GM21528 (cell line): ENCODE results near the gene ANKRD42.

Experiments used
- ATAC-seq: cut with Tn5 transposase; IDR thresholded peaks from one replicate; pipeline ENCODE4 v1.9.1; 2021; ENCODE audit warnings: mild to moderate bottlenecking, moderate library complexity; ENCODE audit not compliant: unreplicated experiment, low FRiP score

ANKRD42 gene

DNA sequence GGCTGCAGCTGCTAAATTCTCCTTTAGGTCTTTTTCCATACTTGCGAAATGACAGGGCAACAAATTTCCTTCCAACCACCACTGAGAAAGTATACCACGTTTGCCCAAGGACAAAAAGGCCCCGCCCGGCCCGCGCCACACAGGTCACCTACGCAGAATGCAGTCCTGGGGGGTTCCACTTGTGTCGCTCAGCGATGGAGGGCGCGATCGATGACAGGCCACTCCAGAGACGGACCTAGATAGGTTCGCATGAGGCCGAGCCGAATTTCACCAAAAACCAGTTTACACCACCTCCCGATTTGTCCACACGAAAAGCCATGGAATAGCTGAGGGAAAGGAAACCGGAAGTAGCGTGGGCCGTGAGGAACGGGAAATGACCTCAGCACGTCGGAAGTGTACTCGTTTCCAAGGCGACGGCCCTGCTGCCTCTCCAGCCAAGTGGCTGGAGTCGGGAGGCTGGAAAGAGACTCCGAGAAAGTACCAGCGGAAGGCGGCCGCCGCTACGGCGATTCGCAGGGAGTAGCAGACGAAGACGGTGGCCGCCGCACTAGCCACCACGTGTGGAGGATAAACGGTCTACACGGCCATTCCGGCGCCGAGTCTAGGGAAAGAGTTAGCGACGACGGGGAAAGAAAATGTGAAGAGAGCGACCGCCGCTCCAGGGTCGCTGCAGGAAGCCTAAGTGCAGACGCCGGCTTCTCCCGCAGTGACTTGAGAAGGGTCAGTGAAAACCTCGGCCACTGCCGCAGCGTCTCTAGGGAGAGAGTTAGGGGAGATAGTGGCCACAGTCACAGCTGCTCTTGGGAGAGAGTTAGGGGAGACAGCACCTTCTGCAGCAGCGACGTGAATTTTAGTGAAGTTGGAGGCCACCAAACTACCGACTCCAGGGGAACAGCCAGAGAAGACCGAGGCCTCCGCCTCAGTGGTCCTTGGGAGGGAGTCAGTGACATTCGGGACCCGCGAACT lies at the start of gene ANKRD42:
ANKRD42 (plus strand) TSS at position 398 of the 966 bp plus-strand sequence. CDS start 959 bp downstream, outside the sequence.
- peak; percentile 96 for ATAC-seq

DNA sequence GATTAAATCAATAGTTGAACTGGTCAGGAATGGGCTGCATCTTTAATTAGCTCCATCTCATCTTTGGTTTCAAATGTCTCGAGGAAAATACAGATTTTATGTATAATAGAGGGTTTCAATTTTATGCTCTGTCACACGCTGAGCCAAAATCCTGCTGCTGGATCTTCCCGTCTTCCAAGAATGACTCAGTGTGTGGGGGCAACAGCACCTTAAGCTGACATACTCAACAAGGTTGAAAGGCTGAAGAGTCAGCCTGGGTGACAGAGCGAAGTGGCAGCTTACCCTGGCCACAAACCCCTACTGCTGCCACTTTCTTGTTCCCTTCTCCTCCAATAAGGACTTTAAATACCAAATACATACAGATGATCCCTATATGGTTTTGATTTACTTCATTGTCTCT lies 45.6 kb upstream of the ANKRD42 start:
- ATAC-seq: no peak

DNA sequence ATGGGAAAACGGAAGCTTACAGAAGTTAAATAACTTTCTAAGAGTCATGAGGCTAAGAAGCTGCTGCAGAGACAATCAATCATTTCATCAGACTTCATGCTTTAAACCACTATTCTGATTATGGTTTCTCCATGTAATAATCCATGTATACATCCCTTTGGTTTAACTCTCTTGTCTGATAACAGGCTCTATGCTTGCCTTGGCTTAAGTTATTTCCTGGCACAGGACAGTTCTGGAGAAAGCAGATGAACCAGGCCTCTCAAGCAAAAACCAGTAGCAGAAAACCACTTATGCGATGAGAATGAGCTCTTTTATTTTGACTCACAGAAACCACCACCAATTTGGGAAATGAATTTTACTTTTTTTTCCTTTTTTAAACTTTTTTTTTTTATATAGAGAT lies 43.1 kb upstream of the ANKRD42 start:
- no peak for ATAC-seq

DNA sequence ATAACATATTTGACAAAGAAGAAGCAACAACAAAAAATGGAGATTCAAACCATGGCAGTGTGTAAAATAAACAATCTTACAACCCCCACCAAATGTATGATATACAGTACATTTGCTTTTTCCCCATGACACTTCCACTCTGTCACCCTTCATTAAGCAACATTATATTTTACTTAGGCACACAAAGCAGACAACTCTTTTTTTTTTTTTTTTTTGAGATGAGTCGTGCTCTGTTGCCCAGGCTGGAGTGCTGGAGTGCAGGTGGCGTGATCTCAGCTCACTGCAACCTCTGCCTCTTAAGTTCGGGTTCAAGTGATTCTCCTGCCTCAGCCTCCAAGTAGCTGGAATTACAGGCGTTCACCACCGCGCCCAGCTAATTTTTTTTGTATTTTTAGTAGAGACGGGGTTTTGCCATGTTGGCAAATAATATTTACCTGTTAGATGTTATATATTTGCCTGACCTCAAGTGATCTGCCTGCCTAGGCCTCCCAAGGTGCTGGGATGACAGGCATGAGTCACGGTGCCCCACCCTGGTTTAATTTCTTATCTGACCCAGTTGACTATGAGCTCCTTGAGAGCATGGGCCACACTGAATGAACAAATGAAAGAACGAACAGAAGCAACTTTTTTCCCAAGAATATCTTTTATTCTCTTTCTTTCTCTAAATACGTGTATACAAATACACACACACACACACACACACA lies 42.1 kb upstream of the ANKRD42 start:
- ATAC-seq: no peak

DNA sequence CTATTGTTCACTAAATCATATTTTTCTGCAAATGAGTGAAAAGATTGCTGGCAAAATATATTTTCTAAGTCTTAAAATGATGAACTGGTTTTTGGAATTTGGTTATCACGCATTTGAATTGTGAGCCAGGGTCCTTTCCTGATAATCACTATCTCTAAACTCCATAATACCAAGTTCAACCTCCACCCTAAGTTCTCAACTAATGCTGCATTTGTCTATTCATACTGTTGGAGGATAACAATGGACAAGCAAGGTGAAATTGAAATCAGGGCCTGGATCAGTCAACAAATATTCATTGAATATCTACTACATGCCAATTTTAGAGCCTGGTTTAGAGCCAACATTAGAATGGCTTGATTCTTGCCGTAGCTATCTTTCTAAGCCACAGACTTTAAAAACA lies 41.2 kb upstream of the ANKRD42 start:
- no peak for ATAC-seq

DNA sequence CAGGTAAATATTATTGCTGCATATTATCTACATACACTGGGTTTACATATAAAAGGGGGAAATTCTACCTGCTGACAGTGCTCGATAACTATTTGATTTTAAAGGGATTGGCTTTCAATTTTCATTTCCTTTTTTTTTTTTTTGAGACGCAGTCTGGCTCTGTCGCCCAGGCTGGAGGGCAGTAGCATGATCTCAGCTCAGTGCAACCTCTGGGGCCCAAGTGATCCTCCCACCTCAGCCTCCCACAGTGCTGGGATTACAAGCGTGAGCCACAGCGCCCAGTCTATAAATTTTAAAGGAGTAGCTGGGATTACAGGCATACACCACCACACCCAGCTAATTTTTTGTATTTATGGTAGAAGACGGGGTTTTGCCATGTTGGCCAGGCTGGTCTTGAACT lies 39.7 kb upstream of the ANKRD42 start:
- ATAC-seq: no peak

DNA sequence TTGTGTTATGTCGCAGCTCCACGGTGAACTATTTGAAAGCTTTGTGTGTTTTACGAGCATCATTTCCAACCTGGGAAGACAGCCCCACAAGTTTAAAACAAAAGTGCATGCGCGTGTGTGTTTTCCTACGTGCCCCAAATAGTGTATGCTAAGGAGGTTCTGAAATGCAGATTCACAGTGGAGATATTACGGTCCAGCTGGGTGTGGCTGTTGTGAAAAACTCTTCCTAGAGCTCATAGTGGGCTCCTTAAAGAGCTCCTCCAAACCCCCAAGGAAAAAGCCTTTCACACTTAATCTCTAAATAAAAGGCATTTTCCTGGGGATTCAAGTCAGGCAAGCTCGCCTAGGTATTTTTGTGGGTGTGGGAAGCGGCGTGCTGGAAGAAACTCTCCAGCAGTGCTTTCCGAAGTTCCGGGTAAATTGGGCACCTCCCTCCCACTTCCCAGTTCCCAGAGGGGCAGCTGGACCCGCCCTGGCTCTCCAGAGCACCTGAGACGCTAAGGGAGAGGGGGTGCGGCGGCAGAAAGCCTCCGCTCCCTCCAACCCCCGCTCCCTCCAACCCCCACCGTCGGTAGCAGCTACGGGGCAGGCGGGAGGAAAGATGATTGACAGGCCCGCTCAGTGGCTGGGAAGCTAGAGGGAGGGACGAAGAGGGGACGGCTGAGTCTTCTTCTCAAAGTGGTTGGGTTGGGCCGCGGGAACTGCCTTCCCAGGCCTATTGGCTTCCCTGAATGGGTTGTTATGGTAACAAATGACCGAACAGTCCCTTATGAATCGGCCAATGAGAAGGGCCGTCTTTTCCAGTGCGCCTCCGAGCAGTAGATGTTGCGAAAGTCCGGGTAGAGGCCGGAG lies 37.1 kb upstream of the ANKRD42 start:
- ATAC-seq: peak; percentile 96

DNA sequence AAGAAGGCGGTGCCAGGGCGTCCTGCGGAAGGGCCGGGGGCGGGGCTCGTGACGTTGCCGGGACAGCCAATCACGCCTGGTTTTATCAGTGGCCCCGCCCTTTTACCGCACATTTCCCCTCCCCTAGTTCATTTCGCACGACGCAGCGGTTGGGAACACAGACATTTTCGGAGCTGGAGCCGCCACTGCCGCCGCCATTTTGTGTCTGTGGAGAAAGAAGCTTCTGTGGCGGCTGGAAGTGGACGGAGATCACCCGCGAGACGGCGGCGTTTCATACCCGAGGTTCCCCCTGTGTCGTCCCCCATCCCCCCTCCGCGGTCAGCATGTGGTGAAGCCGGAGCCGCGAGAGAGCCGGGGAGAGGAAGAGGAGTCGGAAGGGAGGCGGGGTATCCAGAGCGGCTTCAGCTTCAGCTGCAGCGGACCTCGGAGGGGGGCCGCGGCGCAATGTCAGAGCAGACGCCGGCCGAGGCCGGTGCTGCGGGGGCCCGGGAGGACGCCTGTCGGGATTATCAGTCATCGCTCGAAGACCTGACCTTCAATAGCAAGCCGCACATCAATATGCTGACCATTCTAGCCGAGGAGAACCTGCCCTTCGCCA lies 36.4 kb upstream of the ANKRD42 start, which contains the start of gene PCF11:
PCF11 (plus strand) TSS at position 136 of the 598 bp plus-strand sequence; CDS start at position 445, 309 bp downstream.
- peak; percentile 16 for ATAC-seq

DNA sequence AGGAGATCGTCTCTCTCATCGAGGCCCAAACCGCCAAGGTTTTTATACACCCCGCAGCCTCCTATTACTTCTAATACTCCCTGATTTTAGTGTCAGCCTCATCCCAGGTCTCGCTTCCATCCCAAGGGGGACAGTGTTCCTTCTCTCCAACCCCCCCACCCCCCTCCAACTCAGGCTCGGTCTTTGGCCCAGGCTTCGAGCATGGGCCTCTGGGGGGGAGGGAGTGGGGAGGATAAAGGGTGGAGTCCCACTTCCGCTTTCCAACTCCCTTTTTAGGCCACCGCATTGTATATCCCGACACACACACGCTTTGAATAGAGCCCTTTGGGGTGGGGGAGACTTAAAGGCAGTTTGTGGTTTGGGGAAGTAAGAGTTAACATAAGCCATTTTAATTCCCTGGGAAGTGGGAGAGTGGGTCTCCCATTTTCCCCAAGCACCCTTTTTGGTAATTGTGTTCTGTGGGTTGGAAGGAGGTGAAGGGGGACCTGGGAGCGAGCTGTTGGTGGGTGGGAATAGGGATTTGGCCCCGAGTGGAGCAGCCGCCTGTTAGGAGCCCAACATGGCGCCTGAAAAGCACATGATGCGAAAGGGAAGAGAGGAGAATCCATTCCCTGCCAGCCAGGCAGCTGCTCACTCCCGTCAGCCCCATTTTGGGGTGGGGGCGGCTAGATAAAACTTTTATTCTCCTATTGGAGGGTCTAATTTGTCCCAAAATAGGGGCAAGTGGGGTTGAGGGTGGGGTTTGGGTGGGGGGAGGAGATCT lies 35.7 kb upstream of the ANKRD42 start:
- no peak for ATAC-seq

DNA sequence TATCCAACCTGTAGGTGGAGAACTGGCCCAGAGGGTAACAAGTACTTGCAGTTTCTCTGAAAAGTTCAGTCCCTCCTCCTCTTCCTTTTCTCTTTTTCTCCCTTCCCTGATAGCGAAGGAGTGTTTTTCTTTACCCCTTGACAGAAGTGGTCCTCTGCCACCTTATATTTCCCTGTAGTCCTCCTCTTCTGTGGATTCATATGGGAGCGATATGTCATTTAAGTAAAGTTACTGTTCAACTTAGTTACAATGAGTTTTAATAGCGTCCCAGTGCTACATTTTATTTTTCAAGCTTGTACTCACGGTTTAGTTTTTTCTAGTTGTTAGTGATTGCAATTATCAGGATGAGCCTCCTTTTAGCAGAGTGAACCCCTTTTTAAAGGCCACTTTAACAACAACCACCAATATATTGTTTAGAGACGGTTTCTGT lies 35.1 kb upstream of the ANKRD42 start:
- ATAC-seq: no peak

DNA sequence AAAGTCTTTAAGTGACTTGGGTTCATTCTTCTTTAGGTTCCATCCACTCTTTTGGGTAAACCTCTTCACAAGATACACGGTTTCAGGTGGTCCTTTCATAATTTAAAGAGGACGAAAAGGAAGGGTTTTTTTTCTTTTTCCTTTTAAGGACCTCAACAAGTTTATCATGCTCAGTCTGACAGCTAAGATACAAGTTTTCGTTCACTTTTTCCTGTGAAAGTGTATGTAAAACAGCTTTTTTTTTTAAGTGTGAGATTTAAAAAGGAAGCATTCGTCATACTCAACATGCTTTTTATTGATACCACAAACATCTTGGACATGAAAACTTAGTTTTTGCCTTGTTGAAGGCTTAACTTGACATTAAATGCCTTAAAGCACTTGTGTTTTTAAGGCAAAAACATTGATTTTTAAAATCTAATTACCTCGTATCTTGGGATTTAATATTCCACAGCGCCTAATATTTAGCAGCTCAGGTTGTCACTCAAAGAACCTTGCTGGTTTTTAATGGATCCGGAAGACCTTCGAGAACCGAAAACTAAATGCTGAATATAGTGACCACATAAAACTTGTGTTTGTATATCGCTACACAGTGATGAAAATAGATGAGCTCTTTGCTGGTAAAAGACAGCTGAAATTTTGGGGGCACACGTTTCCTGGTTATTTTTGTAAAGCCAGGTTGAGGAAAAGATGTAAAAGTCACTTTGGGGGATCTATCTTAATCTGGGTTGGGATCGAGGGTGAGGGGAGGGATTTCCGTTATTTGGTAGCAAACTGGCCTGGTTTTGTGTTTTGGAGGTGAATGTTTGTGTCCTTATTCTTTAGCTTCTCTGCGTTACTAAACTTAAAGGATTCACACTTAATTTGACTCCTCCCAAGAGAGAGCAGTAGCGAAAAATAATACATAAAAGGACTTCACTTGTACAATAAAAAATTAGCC lies 34.3 kb upstream of the ANKRD42 start:
- ATAC-seq: no peak

DNA sequence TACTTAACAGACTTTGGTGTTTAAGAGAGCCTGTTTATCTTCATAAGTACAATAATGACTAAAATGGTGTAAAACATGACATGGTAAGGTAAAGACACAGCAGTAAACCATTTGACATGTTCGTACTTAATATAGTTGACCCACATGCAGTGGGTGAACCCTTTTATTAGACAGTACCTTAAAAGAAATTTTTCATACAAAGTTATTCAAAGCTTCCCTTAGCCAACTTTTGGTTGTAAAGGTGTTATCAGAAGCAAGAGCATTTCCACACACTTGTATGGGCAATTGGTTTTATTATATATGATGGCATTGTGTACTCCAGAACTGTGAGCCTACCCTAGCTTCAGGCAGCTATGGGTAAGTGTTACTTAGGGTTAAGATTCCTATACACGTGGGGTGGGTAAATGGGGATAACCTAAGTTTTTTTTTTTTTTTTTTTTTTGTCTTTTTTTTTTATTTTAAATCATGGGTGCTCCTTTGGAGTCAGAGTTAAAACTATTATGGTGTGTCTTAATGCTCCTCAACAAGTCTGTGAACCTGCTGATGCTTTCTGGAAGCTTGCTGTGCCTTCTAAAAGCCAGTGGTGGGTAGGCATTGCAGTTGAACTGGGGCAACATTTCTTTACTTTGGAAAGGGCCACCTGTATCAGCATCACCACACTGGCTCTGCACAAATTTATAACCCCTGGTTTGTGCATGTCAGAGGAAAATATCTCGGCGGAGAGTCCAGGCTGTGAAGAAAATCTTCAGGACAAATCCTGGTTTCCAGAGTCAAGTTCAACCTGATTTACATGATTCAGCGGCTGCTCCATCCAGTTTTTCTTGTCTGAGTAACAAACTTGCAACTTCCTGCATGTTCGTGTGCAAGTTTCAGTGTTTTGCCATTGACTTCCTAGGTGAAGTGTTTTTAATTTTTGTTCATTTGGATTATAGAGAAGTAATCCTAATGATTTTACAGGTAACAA lies 33.3 kb upstream of the ANKRD42 start:
- no peak for ATAC-seq

DNA sequence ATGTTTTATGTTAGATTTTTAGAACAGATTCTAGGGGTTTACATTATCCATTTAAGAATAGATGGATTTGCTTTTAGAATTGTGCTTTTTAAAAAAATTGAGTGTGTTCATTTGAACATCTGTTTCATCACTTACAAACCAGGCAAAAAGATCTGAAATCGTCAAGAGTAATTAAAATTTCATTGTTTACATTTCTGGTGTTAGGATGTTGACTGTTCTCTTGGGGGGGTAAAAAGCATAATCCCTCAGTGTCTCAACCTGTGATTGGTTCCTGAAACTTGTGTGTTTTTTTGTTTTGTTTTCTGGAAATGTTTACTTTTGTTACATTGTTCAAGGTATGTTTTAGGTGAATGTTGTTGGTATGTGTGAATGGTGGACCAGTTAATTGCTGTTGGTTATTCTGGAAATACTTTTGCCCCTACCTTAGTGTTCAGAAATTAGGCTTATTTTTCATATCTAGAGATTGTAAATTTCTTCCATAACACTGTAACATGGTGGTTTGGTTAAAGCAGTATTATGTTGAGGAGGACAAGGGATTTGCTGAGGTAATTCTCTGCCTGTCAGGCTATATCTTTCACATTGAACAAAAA lies 31.8 kb upstream of the ANKRD42 start:
- ATAC-seq: no peak

DNA sequence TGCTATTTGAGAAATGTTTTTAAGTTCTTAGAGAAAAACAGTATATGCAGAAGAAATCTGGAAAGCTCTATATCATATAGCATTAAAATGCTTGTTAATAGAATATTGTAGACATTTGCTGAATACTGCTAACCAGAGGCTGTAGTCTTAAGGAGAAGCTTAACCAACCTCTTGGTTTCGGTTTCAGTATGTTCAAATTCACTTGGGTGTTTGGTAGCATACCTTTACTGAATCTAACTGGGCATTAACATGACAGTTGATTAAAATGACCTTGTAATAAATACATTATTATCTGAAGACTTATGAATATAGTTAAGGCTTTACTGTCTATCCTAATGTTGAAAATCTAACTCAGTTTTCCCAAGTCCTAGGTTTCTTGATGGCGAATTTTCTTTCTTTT lies 31.1 kb upstream of the ANKRD42 start:
- no peak for ATAC-seq

DNA sequence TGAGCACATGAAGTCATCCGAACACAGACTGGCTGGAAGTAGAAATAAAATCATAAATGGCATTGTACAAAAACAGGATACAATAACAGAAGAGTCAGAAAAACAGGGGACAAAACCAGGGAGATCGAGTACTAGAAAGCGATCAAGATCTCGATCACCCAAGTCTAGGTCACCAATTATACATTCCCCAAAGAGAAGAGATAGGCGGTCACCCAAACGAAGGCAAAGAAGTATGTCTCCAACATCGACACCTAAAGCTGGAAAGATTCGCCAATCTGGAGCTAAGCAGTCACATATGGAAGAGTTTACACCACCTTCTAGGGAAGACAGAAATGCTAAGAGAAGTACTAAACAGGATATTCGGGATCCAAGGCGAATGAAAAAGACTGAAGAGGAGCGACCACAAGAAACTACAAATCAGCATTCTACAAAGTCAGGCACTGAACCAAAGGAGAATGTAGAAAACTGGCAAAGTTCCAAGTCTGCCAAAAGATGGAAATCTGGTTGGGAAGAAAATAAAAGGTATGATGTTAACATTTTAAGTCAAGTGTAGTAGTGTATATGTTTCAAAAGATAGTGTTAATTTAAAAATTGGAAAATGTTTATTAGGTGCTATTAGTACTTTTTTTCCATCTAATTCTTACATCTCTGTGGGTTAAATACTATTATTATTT lies 27.2 kb upstream of the ANKRD42 start:
- no peak for ATAC-seq

DNA sequence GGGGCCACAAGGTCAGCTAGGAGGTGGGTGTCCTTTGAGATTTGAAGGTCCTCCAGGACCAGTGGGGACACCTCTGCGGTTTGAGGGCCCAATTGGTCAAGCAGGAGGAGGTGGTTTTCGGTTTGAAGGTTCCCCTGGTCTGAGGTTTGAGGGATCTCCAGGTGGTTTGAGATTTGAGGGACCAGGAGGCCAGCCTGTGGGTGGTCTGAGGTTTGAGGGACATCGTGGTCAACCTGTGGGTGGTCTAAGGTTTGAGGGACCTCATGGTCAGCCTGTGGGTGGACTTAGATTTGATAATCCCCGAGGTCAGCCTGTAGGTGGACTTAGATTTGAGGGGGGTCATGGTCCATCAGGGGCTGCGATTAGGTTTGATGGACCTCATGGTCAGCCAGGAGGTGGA lies 24.8 kb upstream of the ANKRD42 start:
- ATAC-seq: no peak
